ENCODE results near the gene GALNS.

The GALNS gene

GRCh38 chr16:88809676-88810165 is 47.0 kb downstream of the GALNS start:
- Histone ChIP-seq H3K79me2 (ENCODE audit: insufficient read depth, low read length) (peaks cover 18% of the 10 kb centered on the region), H3F3A (ENCODE audit: insufficient read depth) (peaks cover 32% of the 10 kb centered on the region), H3K9me3 (ENCODE audit: insufficient read depth, low read length) (peaks cover 5% of the 10 kb centered on the region; the same call in 1 of the 2 replicates), H2AFZ (ENCODE audit: low read depth, low read length, severe bottlenecking) (no peak overlapping the region), H3K27me3 (ENCODE audit: low read length) (no peaks in the 10 kb centered on the region), H3K9ac (ENCODE audit: low read length) (peak overlapping the region; percentile 92), H3K4me3 (ENCODE audit: insufficient read depth, low read length, poor library complexity, severe bottlenecking) (no peak overlapping the region), H3K36me3 (ENCODE audit: low read length) (no peaks in the 10 kb centered on the region), H3K27ac (ENCODE audit: low read depth, low read length) (peak overlapping the region; percentile 82), H4K20me1 (ENCODE audit: low read depth, low read length) (no peaks in the 10 kb centered on the region), H3K4me2 (ENCODE audit: low read depth, low read length, poor library complexity, severe bottlenecking) (peak overlapping the region; percentile 89), H3K9me2 (replicated peaks; ENCODE audit: insufficient read depth, low read length) (no peaks in the 10 kb centered on the region)
- TF ChIP-seq CTCF (IDR thresholded peaks at IDR 0.05; ENCODE audit: insufficient read depth, low read length, poor library complexity, severe bottlenecking) = no peak
- TF ChIP-seq EZH2phosphoT487 (conservative IDR thresholded peaks at IDR 0.05; ENCODE audit: low read length) = no peak

- Histone ChIP-seq H3K27me3 (ENCODE audit: low read length) (no peaks in the 10 kb centered on the region), H3K9ac (ENCODE audit: low read length) (0 out of 2 replicates have a peak overlapping the region, but pooled peaks have one; percentile 2), H4K20me1 (ENCODE audit: low read depth, low read length) (no peaks in the 10 kb centered on the region), H3K4me2 (ENCODE audit: low read depth, low read length, poor library complexity, severe bottlenecking) (peak overlapping the region; percentile 89), H3K9me2 (replicated peaks; ENCODE audit: insufficient read depth, low read length) (no peaks in the 10 kb centered on the region), H3K4me3 (ENCODE audit: insufficient read depth, low read length, poor library complexity, severe bottlenecking) (no peak overlapping the region), H3K79me2 (ENCODE audit: insufficient read depth, low read length) (peaks cover 23% of the 10 kb centered on the region), H2AFZ (ENCODE audit: low read depth, low read length, severe bottlenecking) (no peak overlapping the region), H3K36me3 (ENCODE audit: low read length) (no peaks in the 10 kb centered on the region), H3K9me3 (ENCODE audit: insufficient read depth, low read length) (peaks cover 5% of the 10 kb centered on the region; the same call in 1 of the 2 replicates), H3F3A (ENCODE audit: insufficient read depth) (peaks cover 37% of the 10 kb centered on the region), H3K27ac (ENCODE audit: low read depth, low read length) (peak overlapping the region; percentile 45; the same call in 1 of the 2 replicates)
- TF ChIP-seq EZH2phosphoT487 (conservative IDR thresholded peaks at IDR 0.05; ENCODE audit: low read length) (no peak), CTCF (IDR thresholded peaks at IDR 0.05; ENCODE audit: insufficient read depth, low read length, poor library complexity, severe bottlenecking) (no peak)
Measured at GRCh38 chr16:88809068-88809675, 47.6 kb downstream of the GALNS start.

DNA sequence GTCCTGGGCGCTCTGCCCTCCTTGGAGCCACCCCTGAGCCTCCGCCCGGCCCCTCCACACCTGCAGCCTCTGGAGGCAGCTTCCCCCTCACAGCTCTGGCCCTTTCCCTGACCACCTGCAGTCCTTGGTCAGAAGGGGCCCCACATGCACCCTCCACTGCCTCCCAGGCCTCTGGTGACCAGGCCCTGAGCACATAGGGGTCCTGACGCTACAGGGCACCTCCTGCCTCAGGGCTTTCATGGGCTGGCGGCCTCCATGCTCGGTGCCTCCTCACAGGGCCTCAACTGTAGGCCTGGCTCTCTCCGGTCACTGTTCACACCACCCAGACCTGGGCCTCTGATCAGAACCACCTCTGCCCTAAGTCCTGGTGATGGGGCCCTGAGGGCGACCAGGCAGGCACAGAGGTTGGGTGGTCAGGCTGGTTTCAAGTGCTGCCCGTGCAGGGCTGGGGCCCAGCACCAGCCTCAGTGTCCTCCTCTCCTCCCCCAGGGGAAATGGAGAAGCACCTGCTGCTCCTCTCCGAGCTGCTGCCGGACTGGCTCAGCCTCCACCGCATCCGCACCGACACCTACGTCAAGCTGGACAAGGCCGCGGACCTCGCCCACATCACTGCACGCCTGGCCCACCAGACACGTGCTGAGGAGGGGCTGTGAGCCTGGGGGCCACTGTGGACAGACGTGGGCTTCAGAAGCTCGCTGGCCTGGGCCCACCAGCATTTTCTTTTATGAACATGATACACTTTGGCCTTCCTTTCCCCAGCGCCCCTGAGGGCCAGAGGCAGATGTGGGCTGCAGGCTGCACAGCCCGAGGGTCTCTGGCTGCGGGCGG is 48.9 kb downstream of the GALNS start:
- peaks cover 5% of the 10 kb centered on the region; the same call in 1 of the 2 replicates for H3K9me3 ChIP-seq (ENCODE audit: insufficient read depth, low read length)
- no peaks in the 10 kb centered on the region for H3K9me2 ChIP-seq (replicated peaks; ENCODE audit: insufficient read depth, low read length)
- H2AFZ ChIP-seq (ENCODE audit: low read depth, low read length, severe bottlenecking) = no peak overlapping the region
- no peaks in the 10 kb centered on the region for H4K20me1 ChIP-seq (ENCODE audit: low read depth, low read length)
- H3K27ac ChIP-seq (ENCODE audit: low read depth, low read length) = no peak overlapping the region
- H3K79me2 ChIP-seq (ENCODE audit: insufficient read depth, low read length) = peaks cover 25% of the 10 kb centered on the region
- peaks cover 38% of the 10 kb centered on the region for H3F3A ChIP-seq (ENCODE audit: insufficient read depth)
- no peak overlapping the region for H3K9ac ChIP-seq (ENCODE audit: low read length)
- H3K4me3 ChIP-seq (ENCODE audit: insufficient read depth, low read length, poor library complexity, severe bottlenecking) = no peak overlapping the region
- no peaks in the 10 kb centered on the region for H3K27me3 ChIP-seq (ENCODE audit: low read length)
- no peak overlapping the region for H3K4me2 ChIP-seq (ENCODE audit: low read depth, low read length, poor library complexity, severe bottlenecking)
- TF ChIP-seq EZH2phosphoT487 (conservative IDR thresholded peaks at IDR 0.05; ENCODE audit: low read length) (no peak), CTCF (IDR thresholded peaks at IDR 0.05; ENCODE audit: insufficient read depth, low read length, poor library complexity, severe bottlenecking) (no peak)
- no peaks in the 10 kb centered on the region for H3K36me3 ChIP-seq (ENCODE audit: low read length)

Data from SU-DHL-6 (cell line).